Measurements from ENCODE around the gene VSTM2L.

The VSTM2L gene

GRCh38 chr20:37911261-37911660, 8.3 kb downstream of the VSTM2L start:
- ChIA-PET CTCF (interaction anchor here (1.0 kb wide), 1 partner anchor 13 kb away, joined by 3 read pairs; no protein-coding TSS in a partner anchor), POLR2A (interaction anchor here (0.6 kb wide), 1 partner anchor 664 kb away, joined by 3 read pairs; no protein-coding TSS in a partner anchor)
- no peak for TF ChIP-seq CTCF (IDR thresholded peaks at IDR 0.05; ENCODE audit: insufficient read depth, low read length, missing control alignments)
- DNase-seq (ENCODE audit: low read depth, low spot score), result no peak
- H3K4me3 ChIP-seq (ENCODE audit: low read depth, low read length), result no peak overlapping the region

- no peak overlapping the region for H3K4me3 ChIP-seq (ENCODE audit: low read depth, low read length)
- no peak for DNase-seq (ENCODE audit: low read depth, low spot score)
- TF ChIP-seq CTCF (IDR thresholded peaks at IDR 0.05; ENCODE audit: insufficient read depth, low read length, missing control alignments), result no peak
- CTCF ChIA-PET, result interaction anchor here (1.0 kb wide), 1 partner anchor 12 kb away, joined by 3 read pairs; no protein-coding TSS in a partner anchor
- POLR2A ChIA-PET, result no interaction called here
These were observed 8.9 kb downstream of the VSTM2L start for GRCh38 chr20:37911838-37912281.

- no peak for DNase-seq (ENCODE audit: low read depth, low spot score)
- CTCF ChIA-PET, result interaction anchor here (1.2 to 1.4 kb wide), 2 partner anchors 158 to 349 kb away, joined by 4 read pairs; no protein-coding TSS in a partner anchor
- POLR2A ChIA-PET, result no interaction called here
- H3K4me3 ChIP-seq (ENCODE audit: low read depth, low read length), result no peak overlapping the region
- TF ChIP-seq CTCF (IDR thresholded peaks at IDR 0.05; ENCODE audit: insufficient read depth, low read length, missing control alignments), result no peak
These were observed 9.9 kb downstream of the VSTM2L start for GRCh38 chr20:37912874-37913273.

- no peak for DNase-seq (ENCODE audit: low read depth, low spot score)
- no peak for TF ChIP-seq CTCF (IDR thresholded peaks at IDR 0.05; ENCODE audit: insufficient read depth, low read length, missing control alignments)
- H3K4me3 ChIP-seq (ENCODE audit: low read depth, low read length), result no peak overlapping the region
- ChIA-PET POLR2A (no interaction called here), CTCF (interaction anchor here (1.2 to 1.4 kb wide), 2 partner anchors 158 to 349 kb away, joined by 4 read pairs; no protein-coding TSS in a partner anchor)
These were observed 10.8 kb downstream of the VSTM2L start for GRCh38 chr20:37913567-37914366.

- CTCF ChIA-PET, result interaction anchor here (1.1 to 1.4 kb wide), 3 partner anchors 159 to 350 kb away, joined by 3 to 4 read pairs (median 4); no protein-coding TSS in a partner anchor
- POLR2A ChIA-PET, result no interaction called here
These were observed 11.4 kb downstream of the VSTM2L start for GRCh38 chr20:37914367-37914671.

More at GRCh38 chr20:37914367-37914671, 11.4 kb downstream of the VSTM2L start:
- TF ChIP-seq CTCF (IDR thresholded peaks at IDR 0.05; ENCODE audit: insufficient read depth, low read length, missing control alignments), result no peak
- H3K4me3 ChIP-seq (ENCODE audit: low read depth, low read length), result no peak overlapping the region
- DNase-seq (ENCODE audit: low read depth, low spot score), result no peak
